ENCODE measurements around the gene RBP2. TPM values are rescaled to one million over a fixed set of nuclear protein-coding genes. Genes with fewer than 3 reads are reported as not detected.

Gene RBP2
- total and polyA plus RNA-seq, 2 donors (not counting 3 experiments of a cell fraction or from before 2014, with no cell fraction given) = not detected

DNA sequence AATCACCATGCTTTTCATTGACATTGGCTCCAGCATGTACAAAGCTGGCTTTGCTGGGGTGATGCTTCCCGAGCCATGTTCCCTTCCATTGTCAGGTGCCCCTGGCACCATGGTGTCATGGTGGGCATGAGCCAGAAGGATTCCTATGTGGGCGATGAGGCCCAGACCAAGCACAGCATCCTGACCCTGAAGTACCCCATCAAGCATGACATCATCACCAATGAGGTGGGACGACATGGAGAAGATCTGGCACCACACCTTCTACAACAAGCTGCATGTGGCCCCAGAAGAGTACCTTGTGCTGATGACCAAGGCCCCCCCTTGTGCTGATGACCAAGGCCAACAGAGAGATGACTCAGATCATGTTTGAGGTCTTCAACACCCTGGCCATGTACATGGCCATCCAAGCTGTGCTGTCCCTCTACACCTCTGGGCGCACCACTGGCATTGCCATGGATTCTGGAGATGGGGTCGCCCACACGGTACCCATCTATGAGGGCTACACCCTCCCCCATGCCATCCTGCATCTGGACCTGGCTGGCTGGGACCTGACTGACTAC, 17.6 kb upstream of the RBP2 start:
- no peak overlapping the region for H3K27ac ChIP-seq (ENCODE audit: insufficient read depth, low read depth, low read length)
- H3K27me3 ChIP-seq (ENCODE audit: control insufficient read depth in 2 of 2, insufficient read depth in 2 of 2, low read length in 2 of 2) = no peaks in the 10 kb centered on the region
- ChIA-PET POLR2A (no interaction called here), CTCF (no interaction called here)
- BruUV-seq (replicated peaks) = no TSS peak
- no peaks in the 10 kb centered on the region for H3K79me2 ChIP-seq (ENCODE audit: control insufficient read depth, insufficient read depth, low read length)
- H3K9ac ChIP-seq (replicated peaks; ENCODE audit: extremely low read depth, insufficient read depth, low read length) = no peak overlapping the region
- DNase-seq (ENCODE audit: low read depth, low spot score) (no peak), FAIRE-seq (no peak)
- intact Hi-C loops (cut with micrococcal nuclease) = no loop called here
- H4K20me1 ChIP-seq (replicated peaks; ENCODE audit: control insufficient read depth, extremely low read depth, insufficient read depth, low read length) = no peaks in the 10 kb centered on the region
- dilution Hi-C loops (cut with MboI; ENCODE audit: extremely low pct_ligation_motif_present, low sequenced_read_pairs) = no loop called here
- no peaks in the 10 kb centered on the region for H3K4me1 ChIP-seq (ENCODE audit: control insufficient read depth, extremely low read depth, insufficient read depth, low read length)
- no peaks in the 10 kb centered on the region for H3K9me3 ChIP-seq (replicated peaks; ENCODE audit: control insufficient read depth, insufficient read depth, low read length)
- no peak for TF ChIP-seq POLR2A (IDR thresholded peaks at IDR 0.05; ENCODE audit: low read depth, low read length)
- no peak for TF ChIP-seq FOS (IDR thresholded peaks at IDR 0.05; ENCODE audit: borderline replicate concordance, insufficient read depth, low read length)
- TF ChIP-seq CTCF (IDR thresholded peaks at IDR 0.05; ENCODE audit: extremely low read depth in 1 of 2, insufficient read depth in 1 of 2, low read depth in 1 of 2, low read length in 2 of 2) = no peak
- no peak for TF ChIP-seq MYC (IDR thresholded peaks at IDR 0.05; ENCODE audit: low read depth, low read length)
- TF ChIP-seq POLR2AphosphoS5 (IDR thresholded peaks at IDR 0.05; ENCODE audit: insufficient read depth, low read depth, low read length) = no peak
- no peak overlapping the region for H3K4me2 ChIP-seq (ENCODE audit: insufficient read depth, low read length)
- H3K36me3 ChIP-seq (ENCODE audit: control insufficient read depth in 2 of 2, extremely low read depth in 1 of 2, insufficient read depth in 2 of 2, low read length in 2 of 2) = no peaks in the 10 kb centered on the region
- H3K4me3 ChIP-seq (replicated peaks in 1 of 3; ENCODE audit: insufficient read depth in 1 of 3, low read depth in 1 of 3, low read length in 3 of 3) = no peak overlapping the region
- H2AFZ ChIP-seq (ENCODE audit: low read depth, low read length) = no peak overlapping the region
- H3K9me1 ChIP-seq (replicated peaks; ENCODE audit: control insufficient read depth, extremely low read depth, insufficient read depth, low read length) = no peaks in the 10 kb centered on the region

DNA sequence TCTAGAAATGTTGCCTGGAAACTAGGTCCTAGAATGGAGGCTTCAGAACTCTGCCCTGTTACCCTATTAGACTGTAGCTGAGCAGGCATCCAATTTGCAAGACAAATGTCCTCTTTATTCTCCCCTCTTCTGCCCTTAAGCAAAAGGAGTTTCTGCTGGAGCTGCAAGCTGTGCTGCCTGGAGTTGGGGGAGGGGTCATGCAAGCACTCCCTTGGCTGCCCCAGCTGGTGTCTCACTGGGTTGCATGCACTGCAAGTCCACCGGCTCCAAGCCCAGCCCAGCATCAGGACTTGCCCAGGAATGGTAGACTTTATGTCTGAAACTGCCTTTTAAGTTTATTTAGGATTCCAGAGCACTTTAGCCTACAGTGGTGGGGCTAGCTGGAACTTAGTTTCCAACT, 15.7 kb upstream of the RBP2 start:
- Histone ChIP-seq H3K9me1 (replicated peaks; ENCODE audit: control insufficient read depth, extremely low read depth, insufficient read depth, low read length) (no peaks in the 10 kb centered on the region), H3K27ac (ENCODE audit: insufficient read depth, low read depth, low read length) (no peak overlapping the region), H3K4me2 (ENCODE audit: insufficient read depth, low read length) (no peak overlapping the region), H3K27me3 (ENCODE audit: control insufficient read depth in 2 of 2, insufficient read depth in 2 of 2, low read length in 2 of 2) (no peaks in the 10 kb centered on the region), H2AFZ (ENCODE audit: low read depth, low read length) (no peak overlapping the region), H4K20me1 (replicated peaks; ENCODE audit: control insufficient read depth, extremely low read depth, insufficient read depth, low read length) (no peaks in the 10 kb centered on the region), H3K4me3 (replicated peaks in 1 of 3; ENCODE audit: insufficient read depth in 1 of 3, low read depth in 1 of 3, low read length in 3 of 3) (no peak overlapping the region), H3K9ac (replicated peaks; ENCODE audit: extremely low read depth, insufficient read depth, low read length) (no peak overlapping the region), H3K4me1 (ENCODE audit: control insufficient read depth, extremely low read depth, insufficient read depth, low read length) (no peaks in the 10 kb centered on the region), H3K36me3 (ENCODE audit: control insufficient read depth in 2 of 2, extremely low read depth in 1 of 2, insufficient read depth in 2 of 2, low read length in 2 of 2) (no peaks in the 10 kb centered on the region), H3K79me2 (ENCODE audit: control insufficient read depth, insufficient read depth, low read length) (no peaks in the 10 kb centered on the region), H3K9me3 (replicated peaks; ENCODE audit: control insufficient read depth, insufficient read depth, low read length) (no peaks in the 10 kb centered on the region)
- POLR2A ChIA-PET = no interaction called here
- DNase-seq (ENCODE audit: low read depth, low spot score) (no peak), FAIRE-seq (no peak)
- dilution Hi-C loops (cut with MboI; ENCODE audit: extremely low pct_ligation_motif_present, low sequenced_read_pairs) = no loop called here
- intact Hi-C loops (cut with micrococcal nuclease) = no loop called here
- CTCF ChIA-PET = no interaction called here
- BruUV-seq (replicated peaks) = no TSS peak
- no peak for TF ChIP-seq GATA2 (IDR thresholded peaks at IDR 0.05; ENCODE audit: insufficient read depth, insufficient read length, low read depth, low read length)
- no peak for TF ChIP-seq EZH2 (IDR thresholded peaks at IDR 0.05; ENCODE audit: borderline replicate concordance, low read depth, low read length, severe bottlenecking)
- TF ChIP-seq JUN (IDR thresholded peaks at IDR 0.05; ENCODE audit: borderline replicate concordance, insufficient read depth, insufficient read length, low read depth) = no peak
- TF ChIP-seq, protein P1, sequence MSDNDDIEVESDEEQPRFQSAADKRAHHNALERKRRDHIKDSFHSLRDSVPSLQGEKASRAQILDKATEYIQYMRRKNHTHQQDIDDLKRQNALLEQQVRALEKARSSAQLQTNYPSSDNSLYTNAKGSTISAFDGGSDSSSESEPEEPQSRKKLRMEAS (IDR thresholded peaks at IDR 0.05; ENCODE audit: insufficient read depth, insufficient read length) = no peak
- TF ChIP-seq FOS (IDR thresholded peaks at IDR 0.05; ENCODE audit: borderline replicate concordance, insufficient read depth, low read length) = no peak
- no peak for TF ChIP-seq MYC (IDR thresholded peaks at IDR 0.05; ENCODE audit: low read depth, low read length)
- TF ChIP-seq CTCF (IDR thresholded peaks at IDR 0.05; ENCODE audit: extremely low read depth in 1 of 2, insufficient read depth in 1 of 2, low read depth in 1 of 2, low read length in 2 of 2) = no peak
- TF ChIP-seq POLR2AphosphoS5 (IDR thresholded peaks at IDR 0.05; ENCODE audit: insufficient read depth, low read depth, low read length) = no peak
- TF ChIP-seq POLR2A (IDR thresholded peaks at IDR 0.05; ENCODE audit: low read depth, low read length) = no peak
